Activated naive CD4-positive, alpha-beta T cell treated with anti-CD3 and anti-CD28 coated beads, Interleukin-2, amount 10 ng/mL, durations not matched to agents 7 days and 5 days (primary cell): ENCODE data around the gene DENND1A.
"Not testable (repeated sequence)": the region's sequence is repeated elsewhere in the genome, so short reads cannot be mapped to it uniquely, and the experiment has no call there.

Experiments
- CTCF ChIA-PET: fragments of 350-600 bp; sonication (Branson Sonifier 250); formaldehyde crosslinking; loops from one replicate; lab custom pipeline; 2021; ENCODE audit warnings: antibody characterized with exemption; lab: Charles Lee
- DNase-seq: peaks from one replicate; pipeline ENCODE4 v3.0.0-alpha.2; 2020
- H3K27ac Mint-ChIP-seq: one replicate; pipeline ENCODE4 v1.8.0; 2021; ENCODE audit warnings: mild to moderate bottlenecking, moderate library complexity, mixed read lengths
- H3K27me3 Mint-ChIP-seq: one replicate; pipeline ENCODE4 v1.8.0; 2021; ENCODE audit warnings: mild to moderate bottlenecking, mixed read lengths
- H3K36me3 Mint-ChIP-seq: one replicate; pipeline ENCODE4 v1.8.0; 2021; ENCODE audit warnings: mixed read lengths
- H3K4me1 Mint-ChIP-seq: one replicate; pipeline ENCODE4 v1.8.0; 2021; ENCODE audit warnings: mixed read lengths
- H3K4me3 Mint-ChIP-seq: one replicate; pipeline ENCODE4 v1.8.0; 2021; ENCODE audit warnings: mild to moderate bottlenecking, moderate library complexity, mixed read lengths
- H3K9me3 Mint-ChIP-seq: one replicate; pipeline ENCODE4 v1.8.0; 2021; ENCODE audit warnings: mixed read lengths

The DENND1A gene

DNA sequence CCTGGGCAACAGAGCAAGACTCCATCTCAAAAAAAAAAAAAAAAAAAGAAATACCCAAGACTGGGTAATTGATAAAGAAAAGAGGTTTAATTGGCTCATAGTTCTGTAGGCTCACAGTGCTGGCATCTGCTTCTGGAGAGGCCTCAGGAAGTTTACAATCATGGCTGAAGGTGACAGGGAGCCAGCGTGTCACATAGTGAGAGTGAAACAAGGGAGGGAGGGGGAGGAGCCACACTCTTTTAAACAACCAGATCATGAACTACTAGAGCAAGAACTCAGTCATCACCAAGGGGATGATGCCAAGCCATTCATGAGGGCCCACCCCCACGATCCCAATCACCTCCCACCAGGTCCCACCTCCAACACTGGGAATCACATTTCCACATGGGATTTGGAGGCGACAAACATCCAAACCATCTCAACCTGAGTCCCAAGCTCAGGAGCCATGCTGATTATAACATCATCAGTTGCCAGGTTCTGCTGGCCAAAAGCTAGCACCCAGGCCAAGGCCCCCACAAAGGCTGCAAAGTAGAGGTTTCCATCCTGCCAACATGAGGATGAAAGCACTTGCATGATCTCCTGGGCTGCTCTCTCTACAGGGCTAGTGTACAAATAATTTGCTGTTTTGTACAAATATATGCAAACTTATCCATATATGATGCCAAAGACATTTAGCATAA, 15.3 kb downstream of the DENND1A start:
- no peaks in the 10 kb centered on the region for H3K9me3 Mint-ChIP-seq
- no peak overlapping the region for H3K4me3 Mint-ChIP-seq
- CTCF ChIA-PET = interaction anchor here (0.6 kb wide), 1 partner anchor 25 kb away, joined by 3 read pairs; no protein-coding TSS in a partner anchor
- no peaks in the 10 kb centered on the region for H3K27me3 Mint-ChIP-seq
- no peaks in the 10 kb centered on the region for H3K4me1 Mint-ChIP-seq
- no peak overlapping the region for H3K27ac Mint-ChIP-seq
- no peak for DNase-seq
- peaks cover 3% of the 10 kb centered on the region for H3K36me3 Mint-ChIP-seq

DNA sequence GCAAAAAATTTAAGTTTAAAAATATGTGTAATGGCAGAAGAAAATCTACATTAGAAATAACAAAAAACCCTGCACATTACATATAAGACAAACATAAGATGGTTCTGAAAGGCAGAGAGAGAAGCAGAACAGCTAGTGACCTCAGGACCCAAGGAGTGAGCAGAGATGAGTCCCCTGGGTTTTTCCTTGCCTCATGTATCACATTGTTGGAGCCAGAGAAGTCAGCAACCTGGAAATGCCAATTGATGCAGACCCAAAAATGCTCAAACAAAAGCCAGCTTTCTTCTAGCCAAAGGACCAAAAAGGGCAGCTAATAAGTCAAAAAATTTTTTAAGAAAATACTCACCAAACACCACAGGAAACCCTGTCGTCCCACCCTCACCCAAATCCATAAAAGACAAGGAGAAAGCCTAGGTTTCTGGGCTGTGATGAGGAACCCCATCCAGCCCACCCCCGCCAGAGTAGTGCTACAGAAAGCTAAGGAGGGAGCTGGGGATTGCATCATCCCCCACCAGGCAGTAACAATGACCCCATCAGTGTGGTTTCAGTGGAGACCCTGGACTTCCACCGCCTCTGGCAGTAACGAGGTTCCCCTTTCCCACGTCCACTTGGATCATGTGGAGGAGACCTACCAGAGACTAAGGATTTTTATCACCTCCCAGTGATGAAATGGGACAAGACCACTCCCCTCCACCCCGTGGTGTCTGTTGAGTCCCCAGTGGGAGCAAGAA, 17.6 kb downstream of the DENND1A start:
- Mint-ChIP-seq H3K27me3 (no peaks in the 10 kb centered on the region), H3K9me3 (peaks cover 3% of the 10 kb centered on the region), H3K36me3 (peaks cover 3% of the 10 kb centered on the region), H3K27ac (no peak overlapping the region), H3K4me3 (no peak overlapping the region), H3K4me1 (no peaks in the 10 kb centered on the region)
- CTCF ChIA-PET = no interaction called here
- no peak for DNase-seq

GRCh38 chr9:123911024-123911423, 18.9 kb downstream of the DENND1A start:
- H3K27ac Mint-ChIP-seq = no peak overlapping the region
- no peak for DNase-seq
- no peaks in the 10 kb centered on the region for H3K27me3 Mint-ChIP-seq
- CTCF ChIA-PET = no interaction called here
- peaks cover 3% of the 10 kb centered on the region for H3K9me3 Mint-ChIP-seq
- no peaks in the 10 kb centered on the region for H3K4me1 Mint-ChIP-seq
- peaks cover 3% of the 10 kb centered on the region for H3K36me3 Mint-ChIP-seq
- no peak overlapping the region for H3K4me3 Mint-ChIP-seq

- H3K27me3 Mint-ChIP-seq, H3K4me1 Mint-ChIP-seq, H3K36me3 Mint-ChIP-seq, CTCF ChIA-PET, H3K9me3 Mint-ChIP-seq, H3K27ac Mint-ChIP-seq, DNase-seq, H3K4me3 Mint-ChIP-seq: not testable (repeated sequence)
These were observed 20.7 kb downstream of the DENND1A start for GRCh38 chr9:123909192-123909591.

- H3K4me1 Mint-ChIP-seq, CTCF ChIA-PET: not testable (repeated sequence)
- peaks cover 12% of the 10 kb centered on the region for H3K9me3 Mint-ChIP-seq
These were observed 26.4 kb downstream of the DENND1A start for GRCh38 chr9:123903550-123903949.

GRCh38 chr9:123894822-123895221, 35.1 kb downstream of the DENND1A start:
- no peaks in the 10 kb centered on the region for H3K36me3 Mint-ChIP-seq
- CTCF ChIA-PET = interaction anchor here (0.9 kb wide), 1 partner anchor 146 kb away, joined by 3 read pairs; no protein-coding TSS in a partner anchor
- H3K27ac Mint-ChIP-seq = no peak overlapping the region
- no peak overlapping the region for H3K4me3 Mint-ChIP-seq
- H3K27me3 Mint-ChIP-seq = no peaks in the 10 kb centered on the region
- H3K9me3 Mint-ChIP-seq = no peaks in the 10 kb centered on the region
- peaks cover 2% of the 10 kb centered on the region for H3K4me1 Mint-ChIP-seq
- no peak for DNase-seq

More at GRCh38 chr9:123903550-123903949, 26.4 kb downstream of the DENND1A start:
- not testable (repeated sequence) for H3K27me3 Mint-ChIP-seq, H3K4me3 Mint-ChIP-seq, H3K36me3 Mint-ChIP-seq, H3K27ac Mint-ChIP-seq, DNase-seq

DNA sequence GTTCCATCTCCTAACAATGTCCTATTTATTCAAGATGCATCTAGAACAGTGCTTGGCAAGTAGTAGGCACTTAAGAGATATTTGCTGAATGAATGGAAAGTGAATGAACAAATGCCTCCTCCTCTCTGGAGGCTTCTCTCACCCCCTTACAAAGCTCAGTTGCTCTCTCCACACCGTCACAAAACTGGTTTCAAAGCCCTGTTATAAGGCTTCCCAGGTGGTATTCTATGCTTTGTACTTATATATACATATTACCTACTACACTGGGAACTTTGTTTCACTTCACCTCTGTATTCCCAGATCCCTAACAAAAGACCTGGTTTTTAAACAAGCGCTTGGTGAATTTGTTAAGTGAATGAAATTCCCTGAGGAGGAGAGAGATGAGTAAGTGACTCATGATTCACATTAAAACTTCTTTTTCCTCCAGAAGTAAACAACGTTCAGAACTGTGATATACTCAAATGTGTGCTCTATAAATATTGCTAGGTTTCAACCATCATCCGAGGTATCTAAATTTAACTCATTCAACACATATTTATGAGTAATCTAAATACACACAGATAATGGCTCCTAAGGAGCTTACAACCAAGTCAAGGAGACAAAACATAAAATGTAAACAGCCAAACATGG, 36.0 kb downstream of the DENND1A start:
- CTCF ChIA-PET = interaction anchor here (0.9 kb wide), 1 partner anchor 147 kb away, joined by 3 read pairs; no protein-coding TSS in a partner anchor
- Mint-ChIP-seq H3K36me3 (no peaks in the 10 kb centered on the region), H3K4me3 (no peak overlapping the region), H3K27ac (no peak overlapping the region), H3K4me1 (peaks cover 2% of the 10 kb centered on the region), H3K27me3 (no peaks in the 10 kb centered on the region), H3K9me3 (no peaks in the 10 kb centered on the region)
- no peak for DNase-seq

DNA sequence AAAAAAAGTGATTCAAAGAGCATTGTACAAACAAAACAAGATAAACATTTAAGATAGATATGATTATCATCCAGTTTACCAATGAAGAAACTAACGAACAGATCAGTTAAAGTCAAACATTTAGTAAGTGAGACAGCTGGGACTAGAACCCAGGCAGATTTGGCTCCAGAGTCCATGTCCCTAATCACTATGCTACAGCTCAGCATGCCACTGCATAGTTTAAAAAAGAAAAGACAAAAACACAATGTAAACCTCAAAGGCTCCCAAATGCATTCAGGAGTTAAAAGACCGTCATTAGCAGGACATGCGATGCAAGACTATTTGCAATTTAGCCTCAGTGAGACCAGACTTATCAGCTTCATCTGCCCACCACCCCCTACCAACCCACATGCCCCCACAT, 36.8 kb downstream of the DENND1A start:
- H3K27me3 Mint-ChIP-seq = no peaks in the 10 kb centered on the region
- H3K4me1 Mint-ChIP-seq = peaks cover 2% of the 10 kb centered on the region
- H3K9me3 Mint-ChIP-seq = no peaks in the 10 kb centered on the region
- DNase-seq = no peak
- no peaks in the 10 kb centered on the region for H3K36me3 Mint-ChIP-seq
- H3K4me3 Mint-ChIP-seq = no peak overlapping the region
- CTCF ChIA-PET = no interaction called here
- no peak overlapping the region for H3K27ac Mint-ChIP-seq

DNA sequence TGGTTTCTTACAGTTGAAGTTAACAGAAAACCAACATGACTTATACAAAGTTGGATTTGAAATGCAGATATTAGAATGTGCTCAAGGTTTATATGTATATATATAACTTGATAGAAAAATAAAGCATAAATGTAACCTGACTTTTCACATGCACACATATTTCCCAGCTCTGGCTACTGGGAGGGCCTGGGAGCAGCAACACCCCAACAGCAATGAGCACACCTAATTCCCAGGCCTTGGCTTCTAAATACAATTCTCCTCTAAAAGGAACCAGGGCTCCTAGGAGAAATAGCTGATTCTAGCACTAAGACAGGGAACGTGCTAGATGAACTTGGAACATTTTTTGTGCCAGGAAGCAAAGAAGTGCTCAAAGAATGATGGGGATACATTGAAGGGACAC, 42.1 kb downstream of the DENND1A start:
- Mint-ChIP-seq H3K4me1 (no peaks in the 10 kb centered on the region), H3K27me3 (no peaks in the 10 kb centered on the region), H3K9me3 (no peaks in the 10 kb centered on the region), H3K27ac (no peak overlapping the region), H3K36me3 (peaks cover 2% of the 10 kb centered on the region), H3K4me3 (no peak overlapping the region)
- no peak for DNase-seq
- CTCF ChIA-PET = no interaction called here

DNA sequence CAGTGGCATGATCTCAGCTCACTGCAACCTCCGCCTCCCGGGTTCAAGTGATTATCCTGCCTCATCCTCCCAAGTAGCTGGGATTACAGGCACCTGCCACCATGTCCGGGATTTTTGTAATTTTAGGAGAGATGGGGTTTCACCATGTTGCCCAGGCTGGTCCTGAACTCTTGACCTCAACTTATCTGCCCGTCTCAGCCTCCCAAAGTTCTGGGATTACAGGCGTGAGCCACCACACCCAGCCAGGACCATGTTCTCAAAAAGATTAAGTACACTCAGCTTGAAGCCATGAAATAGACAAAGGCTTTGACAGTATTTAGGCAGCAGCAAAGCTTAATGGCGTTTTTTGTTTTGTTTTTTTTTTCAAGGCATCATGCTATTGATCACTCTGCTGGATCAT, 44.1 kb downstream of the DENND1A start:
- H3K9me3 Mint-ChIP-seq, H3K27ac Mint-ChIP-seq, H3K4me3 Mint-ChIP-seq, H3K4me1 Mint-ChIP-seq, H3K27me3 Mint-ChIP-seq, H3K36me3 Mint-ChIP-seq, CTCF ChIA-PET, DNase-seq: not testable (repeated sequence)

- H3K27me3 Mint-ChIP-seq = no peaks in the 10 kb centered on the region
- H3K4me3 Mint-ChIP-seq = no peak overlapping the region
- CTCF ChIA-PET = no interaction called here
- H3K36me3 Mint-ChIP-seq = peaks cover 2% of the 10 kb centered on the region
- no peak for DNase-seq
- H3K4me1 Mint-ChIP-seq = peaks cover 5% of the 10 kb centered on the region
- no peaks in the 10 kb centered on the region for H3K9me3 Mint-ChIP-seq
- H3K27ac Mint-ChIP-seq = no peak overlapping the region
These were observed 46.3 kb downstream of the DENND1A start for GRCh38 chr9:123883634-123884033.

DNA sequence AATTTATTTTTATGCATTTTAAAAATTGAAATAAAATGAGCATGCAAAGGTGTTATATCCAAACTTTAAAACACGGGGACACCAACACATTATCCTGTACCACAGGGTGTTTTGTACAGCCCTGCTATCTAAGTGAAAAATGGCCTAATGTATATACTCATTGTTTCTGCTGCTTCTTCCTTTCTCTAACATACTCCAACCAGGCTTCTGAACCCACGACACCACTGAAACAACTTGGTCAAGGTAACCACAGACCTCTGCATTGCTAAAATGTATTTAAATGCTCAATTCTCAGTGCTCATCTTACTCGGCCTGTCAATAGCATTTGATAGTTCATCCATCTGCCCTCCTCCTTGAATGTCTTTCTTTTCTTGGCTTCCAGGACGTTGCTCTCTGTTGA, 48.3 kb downstream of the DENND1A start:
- H3K4me3 Mint-ChIP-seq = no peak overlapping the region
- CTCF ChIA-PET = no interaction called here
- no peaks in the 10 kb centered on the region for H3K27me3 Mint-ChIP-seq
- no peak for DNase-seq
- H3K36me3 Mint-ChIP-seq = no peaks in the 10 kb centered on the region
- no peak overlapping the region for H3K27ac Mint-ChIP-seq
- H3K9me3 Mint-ChIP-seq = no peaks in the 10 kb centered on the region
- H3K4me1 Mint-ChIP-seq = peaks cover 5% of the 10 kb centered on the region

DNA sequence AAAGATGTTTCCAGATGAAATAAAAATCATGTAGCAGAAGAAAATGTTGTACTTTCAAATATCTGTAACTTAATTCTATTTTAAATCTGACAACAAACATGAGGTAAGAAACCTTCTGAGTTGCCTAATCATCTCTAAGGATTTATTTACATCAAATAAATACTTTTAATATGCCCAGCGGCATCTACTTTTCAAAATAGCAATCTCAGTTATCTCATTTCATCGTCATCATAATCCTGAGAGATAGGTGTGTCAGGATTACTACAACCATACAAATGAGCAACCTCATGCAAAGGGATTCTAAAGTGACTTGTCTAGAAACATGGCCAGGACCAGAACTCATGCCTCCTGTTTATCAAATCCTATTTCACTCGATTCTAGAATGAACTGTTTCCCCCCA, 49.5 kb downstream of the DENND1A start:
- CTCF ChIA-PET = no interaction called here
- Mint-ChIP-seq H3K27me3 (no peaks in the 10 kb centered on the region), H3K9me3 (no peaks in the 10 kb centered on the region), H3K36me3 (peaks cover 3% of the 10 kb centered on the region), H3K27ac (no peak overlapping the region), H3K4me3 (no peak overlapping the region), H3K4me1 (peaks cover 5% of the 10 kb centered on the region)
- no peak for DNase-seq

DNA sequence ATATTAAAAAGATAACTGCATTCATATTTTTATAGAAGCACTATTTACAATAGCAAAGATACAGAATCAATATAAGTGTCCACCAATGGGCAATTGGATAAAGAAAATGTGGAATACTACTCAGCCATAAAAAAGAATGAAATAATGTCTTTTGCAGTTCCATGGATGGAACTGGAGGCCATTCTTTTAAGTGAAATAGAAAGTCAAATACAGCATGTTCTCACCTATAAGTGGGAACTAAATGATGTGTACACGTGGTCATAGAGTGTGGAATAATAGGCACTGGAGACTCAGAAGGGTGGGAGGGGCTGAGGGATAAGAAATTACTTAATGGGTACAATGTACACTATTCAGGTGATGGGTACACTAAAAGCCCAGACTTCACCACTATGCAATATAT, 53.2 kb downstream of the DENND1A start:
- Mint-ChIP-seq H3K4me1 (peaks cover 2% of the 10 kb centered on the region), H3K27me3 (no peaks in the 10 kb centered on the region), H3K4me3 (no peak overlapping the region), H3K36me3 (peaks cover 3% of the 10 kb centered on the region), H3K9me3 (no peaks in the 10 kb centered on the region), H3K27ac (no peak overlapping the region)
- CTCF ChIA-PET = no interaction called here
- DNase-seq = no peak

- DNase-seq = no peak
- Mint-ChIP-seq H3K27ac (no peak overlapping the region), H3K4me3 (no peak overlapping the region), H3K9me3 (no peaks in the 10 kb centered on the region), H3K27me3 (no peaks in the 10 kb centered on the region), H3K36me3 (peaks cover 5% of the 10 kb centered on the region), H3K4me1 (peaks cover 15% of the 10 kb centered on the region)
- CTCF ChIA-PET = no interaction called here
These were observed 57.2 kb downstream of the DENND1A start for GRCh38 chr9:123872710-123873109.
